HG03565 (cell line): ENCODE data around the gene ANK3.

Experiments
- ATAC-seq: cut with Tn5 transposase; IDR thresholded peaks from one replicate; pipeline ENCODE4 v1.9.1; 2021; ENCODE audit warnings: mild to moderate bottlenecking, moderate library complexity; ENCODE audit not compliant: unreplicated experiment

ANK3 gene

DNA sequence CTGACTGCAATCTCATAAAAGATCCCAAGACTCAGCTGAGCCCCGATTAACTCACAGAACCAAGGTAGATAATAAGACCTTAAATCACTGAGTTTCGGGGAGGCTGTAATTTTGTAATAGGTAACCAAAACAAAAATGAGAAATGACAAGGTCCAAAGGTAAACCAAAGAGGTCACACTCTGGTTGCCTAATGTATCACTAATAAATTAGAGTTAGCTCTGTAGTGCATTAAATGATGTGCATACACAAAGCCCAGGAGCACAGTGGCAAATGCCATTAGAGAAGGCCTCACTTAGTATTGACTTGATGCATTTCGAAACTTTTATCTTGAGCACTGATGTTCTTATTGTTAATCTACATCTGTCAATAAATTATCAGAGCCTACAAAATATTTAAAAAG is 245.6 kb downstream of the ANK3 start:
- ATAC-seq, result no peak

DNA sequence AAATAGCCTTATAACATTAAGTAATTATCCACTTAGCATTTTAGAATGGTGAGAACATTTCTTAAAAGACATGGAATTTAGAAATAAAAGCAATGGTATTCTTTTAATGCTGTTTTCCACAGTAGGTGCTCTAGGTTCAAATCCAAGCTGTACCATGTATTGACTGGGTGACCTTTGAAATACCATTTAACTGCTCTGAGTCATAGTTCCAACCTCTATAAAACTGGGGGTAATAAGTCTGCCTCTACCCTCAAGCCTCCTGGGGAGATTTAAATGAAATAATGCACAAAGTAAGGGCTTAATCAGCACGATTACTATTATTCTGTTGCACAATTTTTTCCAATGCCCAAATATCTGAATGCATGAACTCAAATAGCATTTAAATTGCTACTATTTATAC is 246.9 kb downstream of the ANK3 start:
- no peak for ATAC-seq

DNA sequence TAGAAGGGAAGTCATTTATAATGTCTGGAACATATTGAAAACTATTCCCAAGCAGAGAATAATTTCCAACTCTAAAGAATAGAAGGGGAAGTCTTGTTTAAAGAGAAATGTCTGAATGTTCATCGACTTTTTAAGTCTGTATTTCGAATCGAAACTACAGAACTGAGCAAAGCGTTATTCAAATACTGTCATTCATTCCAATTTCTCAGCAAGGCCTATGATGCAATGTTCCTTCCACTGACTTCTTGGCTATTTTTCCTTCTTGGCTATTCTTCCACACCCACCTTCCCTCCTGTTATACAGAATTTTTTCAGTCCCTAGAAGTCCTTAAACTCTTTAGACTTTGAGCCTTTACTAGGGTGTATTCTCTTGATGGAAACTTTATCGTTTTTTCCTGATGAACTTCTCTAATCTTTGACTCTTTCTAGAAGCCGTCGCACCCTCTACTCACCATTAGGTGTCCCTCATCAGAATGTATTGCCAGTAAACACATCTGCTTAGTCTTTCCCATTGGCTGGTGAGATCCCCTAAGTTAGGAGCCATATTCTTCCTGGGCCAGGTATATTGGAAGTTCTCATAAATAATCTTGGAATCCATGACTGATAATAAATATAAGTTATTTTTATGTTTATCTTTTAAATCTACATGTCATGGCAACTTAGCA is 247.6 kb downstream of the ANK3 start:
- no peak for ATAC-seq

DNA sequence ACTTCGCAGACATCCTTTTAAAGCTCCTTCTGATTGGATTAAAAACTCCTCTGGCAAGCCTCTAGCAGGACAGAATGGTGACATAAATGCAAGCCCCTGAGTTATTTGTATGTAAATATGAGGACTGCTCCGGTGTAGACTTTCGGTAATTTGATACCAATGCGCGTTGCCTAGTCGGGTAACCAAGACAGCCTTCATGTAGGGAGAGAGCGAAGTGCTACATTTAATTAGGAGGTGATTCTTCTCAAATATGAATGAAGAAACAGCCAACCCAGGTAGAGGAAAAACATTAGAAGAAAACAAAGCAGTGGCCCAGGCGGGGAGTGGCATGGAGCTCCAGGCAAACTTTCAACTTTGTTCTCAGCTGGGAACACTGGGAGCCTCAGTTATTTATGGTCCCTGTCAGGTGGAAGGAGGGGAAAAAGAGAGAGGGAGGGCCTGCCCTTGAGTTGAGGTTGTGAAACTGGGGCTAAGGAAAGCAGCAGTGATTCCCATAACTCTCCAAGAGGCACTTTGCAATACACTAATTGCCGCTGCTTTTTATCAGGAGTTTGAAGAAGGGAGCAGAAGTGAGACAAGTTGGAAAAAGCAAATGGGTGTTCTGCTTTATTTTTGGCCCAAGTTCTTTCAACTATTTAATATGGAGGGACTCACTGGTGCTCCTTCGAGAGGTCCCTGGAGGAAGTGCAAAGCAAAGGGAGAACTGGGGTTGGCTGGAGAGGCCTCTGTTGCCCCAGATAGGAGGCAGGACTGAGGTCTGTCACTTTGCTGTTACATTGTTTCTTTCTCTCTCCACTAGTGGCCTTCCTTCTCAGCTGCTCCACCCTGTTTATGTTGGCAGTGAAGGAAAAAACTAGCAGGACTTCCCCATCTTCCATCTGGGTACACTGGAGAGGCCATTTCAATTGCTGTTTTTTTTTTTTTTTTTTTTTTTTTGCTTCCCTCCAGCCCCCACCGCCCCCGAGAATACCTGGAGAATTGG is 248.7 kb downstream of the ANK3 start:
- ATAC-seq, result no peak

DNA sequence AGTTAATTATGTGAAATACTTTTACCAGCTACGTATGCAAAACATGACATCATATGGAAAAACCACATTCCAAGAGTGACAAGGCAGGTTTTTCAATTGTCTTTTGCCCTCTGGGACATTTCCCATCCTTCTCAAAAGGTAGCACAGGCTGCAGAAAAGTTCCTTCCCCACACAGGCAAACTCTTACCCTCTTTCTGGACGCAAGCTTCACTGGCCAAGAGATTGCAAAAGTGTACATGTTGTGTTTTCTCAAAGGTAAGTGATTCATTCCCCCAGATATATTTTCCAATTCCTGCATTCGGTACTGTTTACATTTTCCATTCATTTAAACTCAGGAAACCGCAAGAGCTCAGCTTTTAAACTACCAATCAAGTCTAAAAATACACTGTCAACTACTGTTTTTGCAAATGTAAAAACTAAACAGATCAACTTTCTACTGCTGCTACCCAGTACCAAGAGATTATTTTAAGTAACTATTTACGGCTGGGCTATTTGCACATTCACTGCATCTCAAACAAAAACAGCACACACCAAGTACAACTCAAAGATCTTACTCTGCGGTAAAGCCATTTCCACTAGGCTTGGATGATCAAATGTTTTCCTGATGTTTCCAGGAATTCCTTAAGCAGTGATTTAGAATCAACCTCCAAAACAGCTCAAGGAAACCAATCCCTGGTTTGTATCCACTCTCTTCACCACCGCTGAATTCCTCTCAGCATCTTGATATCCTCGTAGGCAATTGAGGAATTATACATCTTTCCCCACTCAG is 249.7 kb downstream of the ANK3 start:
- no peak for ATAC-seq

DNA sequence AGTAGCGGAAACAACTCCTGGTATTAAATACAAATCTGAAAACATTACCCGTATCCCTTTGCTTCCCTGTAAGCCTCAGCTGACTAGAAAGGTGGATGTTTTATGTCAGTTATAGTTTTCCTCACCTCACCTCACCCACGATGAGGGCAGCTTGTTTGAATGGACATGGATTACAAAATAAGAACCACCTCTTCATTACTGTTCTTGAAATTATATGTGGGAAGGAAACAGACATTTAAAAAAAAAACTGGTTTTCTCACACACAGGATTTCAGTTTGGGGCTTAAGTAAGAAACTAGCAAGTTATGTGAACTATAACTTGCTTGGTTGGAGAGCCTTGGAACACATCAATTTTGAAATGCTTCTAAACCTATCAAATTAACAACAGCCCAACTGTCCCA is 250.4 kb downstream of the ANK3 start:
- no peak for ATAC-seq

DNA sequence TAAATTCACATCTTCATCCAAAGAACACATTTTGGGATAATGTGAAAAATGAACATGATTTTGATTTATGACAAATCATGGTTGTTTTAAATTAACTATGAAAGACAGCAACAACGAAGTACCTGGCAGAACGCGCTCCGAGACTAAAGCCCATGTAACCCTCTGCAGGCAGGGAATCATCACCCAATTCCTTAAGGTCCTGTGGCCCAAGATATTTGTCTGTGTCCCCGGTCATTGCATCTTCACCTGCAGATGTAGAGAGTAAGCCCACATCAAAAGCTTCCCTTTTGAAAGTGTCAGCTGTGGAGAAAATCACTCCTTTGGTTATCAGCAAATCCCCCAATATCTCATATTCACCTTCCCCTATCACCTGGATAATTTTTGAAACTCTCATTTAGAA is 250.8 kb downstream of the ANK3 start:
- ATAC-seq, result no peak

DNA sequence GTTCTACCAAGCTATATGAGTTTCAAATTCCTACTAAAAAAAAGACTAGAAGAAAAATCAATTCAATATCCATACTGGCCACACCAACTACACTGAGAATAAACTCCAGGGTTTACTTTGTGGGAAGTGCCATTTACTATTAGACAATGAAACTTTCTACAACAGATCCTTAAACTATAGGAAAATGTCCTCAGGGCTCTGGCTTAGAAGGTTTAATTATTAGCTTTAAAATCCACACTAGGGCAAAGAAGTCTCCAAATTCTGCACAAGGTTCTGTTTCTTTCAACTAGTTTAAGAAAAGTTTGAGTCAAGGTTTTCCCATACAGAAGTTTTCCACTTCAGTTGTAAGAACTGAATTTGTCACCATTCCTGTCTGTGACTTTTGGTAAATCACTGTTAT is 251.6 kb downstream of the ANK3 start:
- ATAC-seq, result no peak

DNA sequence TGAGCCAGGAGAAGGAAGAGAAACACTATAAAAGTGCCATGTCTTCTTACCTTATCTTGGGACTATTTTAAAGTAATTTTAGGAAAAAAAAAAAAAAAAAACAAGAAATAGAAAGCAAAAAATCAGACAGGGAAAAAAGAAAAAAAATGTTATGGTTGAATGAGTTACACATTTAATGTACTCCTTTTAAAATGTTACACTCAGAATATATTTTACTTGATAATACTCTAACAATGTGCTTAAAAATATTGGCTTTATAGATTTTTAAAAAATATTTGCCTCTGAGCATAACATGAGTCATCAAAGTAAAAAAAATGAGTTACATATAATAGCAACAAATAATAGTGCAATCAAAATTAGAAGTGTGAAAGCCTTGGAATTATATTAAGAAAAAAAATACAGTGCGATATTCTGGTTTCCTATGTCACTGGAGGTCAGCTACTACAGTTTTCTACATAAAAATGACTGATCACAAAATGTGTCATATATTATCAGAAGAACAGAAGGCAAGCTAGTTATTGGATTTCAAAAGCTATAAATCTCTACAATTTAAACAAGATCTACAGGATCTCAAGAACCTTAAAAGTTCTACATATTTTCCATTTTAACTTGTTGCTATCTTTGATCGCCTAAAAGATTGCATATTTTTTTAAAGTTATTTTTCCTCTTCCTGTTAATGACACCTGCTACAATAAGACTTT is 252.2 kb downstream of the ANK3 start:
- ATAC-seq, result no peak

DNA sequence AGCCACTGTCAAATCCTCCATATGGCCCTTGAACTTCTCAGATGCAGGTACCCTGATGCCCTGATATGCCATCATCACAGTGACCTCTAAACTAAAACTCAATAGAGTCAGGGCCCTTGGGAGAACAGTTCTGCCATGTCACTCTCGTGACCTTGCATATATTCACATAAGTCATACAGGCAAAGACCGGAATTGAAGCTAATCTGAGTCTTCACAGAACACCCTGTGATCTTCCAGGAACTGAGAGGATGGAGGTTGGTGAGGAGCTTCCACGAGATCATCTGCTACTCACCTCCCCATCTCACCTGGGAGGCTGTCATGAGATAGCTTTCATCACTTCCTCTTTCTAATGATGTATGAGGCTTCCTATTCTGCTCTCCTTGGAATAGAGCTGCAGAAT is 254.7 kb downstream of the ANK3 start:
- ATAC-seq, result peak; percentile 38

DNA sequence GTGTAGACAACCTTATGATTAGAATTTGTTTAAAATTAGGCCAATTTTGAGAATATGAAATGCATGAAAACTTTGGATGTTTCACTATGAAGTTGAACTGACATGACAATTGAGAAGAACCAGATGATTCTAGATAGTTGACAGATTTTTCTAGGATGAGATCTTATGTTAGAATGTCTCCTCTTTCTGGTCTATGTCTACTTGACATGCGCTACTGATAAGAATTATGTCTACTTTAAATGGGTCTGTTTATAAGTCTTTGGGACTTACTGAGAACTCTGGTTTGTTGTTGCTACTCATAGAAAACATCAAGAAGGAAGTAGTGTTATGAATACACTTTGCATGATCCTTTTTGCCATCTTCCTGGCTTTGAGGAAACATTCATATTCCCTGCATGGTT is 255.1 kb downstream of the ANK3 start:
- no peak for ATAC-seq

DNA sequence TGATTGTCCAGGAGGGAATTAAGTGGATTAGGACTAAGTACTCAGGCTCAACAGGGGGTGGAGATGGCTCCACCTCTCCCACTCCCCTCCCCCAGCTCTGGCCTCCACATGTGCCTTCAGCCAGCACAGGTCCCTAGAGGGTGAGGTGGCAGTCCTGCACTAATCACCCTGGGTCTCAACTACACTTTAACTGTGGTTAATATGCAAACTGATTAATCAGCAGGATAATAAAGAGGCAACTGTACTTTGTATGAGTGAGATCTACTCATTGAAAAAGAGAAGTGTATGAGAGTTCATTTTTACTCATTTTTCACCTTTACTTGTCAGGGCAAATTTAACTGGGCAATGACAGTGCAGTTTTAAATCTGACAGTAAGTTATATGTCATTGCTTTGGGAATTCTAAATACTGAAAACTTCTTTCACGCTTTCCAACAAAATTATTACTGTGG is 259.5 kb downstream of the ANK3 start:
- no peak for ATAC-seq

DNA sequence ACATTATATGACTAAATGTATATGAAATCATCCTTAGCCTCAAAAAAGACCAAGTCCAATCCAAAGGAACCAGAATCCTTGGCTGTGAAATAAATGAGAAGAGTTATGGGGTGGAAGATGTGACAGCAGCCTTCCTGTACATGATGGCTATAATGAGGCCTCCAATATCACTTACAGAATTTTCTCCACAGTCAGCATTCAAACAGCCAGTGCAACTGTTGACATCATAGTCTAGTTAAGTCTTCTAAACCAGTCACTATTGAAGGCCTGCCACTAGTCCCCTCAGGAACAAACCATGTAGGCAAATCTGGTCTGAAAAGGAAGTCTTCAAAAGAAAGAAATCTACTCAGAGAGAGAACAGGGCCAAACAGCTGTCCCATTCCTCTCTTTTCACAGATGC is 263.8 kb downstream of the ANK3 start:
- ATAC-seq, result no peak

DNA sequence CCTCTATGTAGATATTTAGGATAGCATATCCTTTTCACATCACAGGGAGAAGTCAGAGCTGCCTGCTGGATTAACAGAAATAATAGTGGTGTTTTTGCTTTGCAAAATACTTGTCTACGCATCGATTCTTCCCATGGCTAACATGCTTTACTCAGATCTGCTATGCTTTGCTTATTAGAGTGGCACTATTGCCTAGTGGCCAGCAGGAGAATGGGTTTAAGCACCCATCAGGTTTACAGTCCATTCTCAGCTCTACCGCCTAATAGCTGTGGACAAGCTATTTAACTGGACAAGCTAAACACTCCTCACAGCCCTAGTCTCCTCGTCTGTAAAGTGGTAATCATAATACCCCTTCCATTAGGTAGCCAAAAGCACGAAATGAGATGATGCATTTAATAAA is 265.1 kb downstream of the ANK3 start:
- ATAC-seq, result no peak

DNA sequence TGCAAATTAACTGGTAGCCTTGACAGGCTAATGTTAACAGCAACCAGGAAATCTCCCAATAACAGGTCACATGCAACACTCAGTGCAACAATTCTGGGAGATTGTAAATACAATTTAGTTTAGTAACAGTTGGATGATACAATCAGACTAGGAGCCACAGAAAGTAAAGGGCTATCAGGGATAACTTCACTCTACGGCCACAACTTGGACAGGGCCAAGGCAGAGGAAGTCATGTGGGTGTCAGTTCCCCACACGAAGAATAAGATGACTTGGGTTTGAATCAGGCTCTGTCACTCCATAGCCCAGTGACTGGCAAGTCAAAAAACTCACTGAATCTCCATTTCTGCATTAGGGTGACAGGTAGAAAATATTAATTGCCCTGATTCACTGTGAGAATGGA is 266.0 kb downstream of the ANK3 start:
- no peak for ATAC-seq

DNA sequence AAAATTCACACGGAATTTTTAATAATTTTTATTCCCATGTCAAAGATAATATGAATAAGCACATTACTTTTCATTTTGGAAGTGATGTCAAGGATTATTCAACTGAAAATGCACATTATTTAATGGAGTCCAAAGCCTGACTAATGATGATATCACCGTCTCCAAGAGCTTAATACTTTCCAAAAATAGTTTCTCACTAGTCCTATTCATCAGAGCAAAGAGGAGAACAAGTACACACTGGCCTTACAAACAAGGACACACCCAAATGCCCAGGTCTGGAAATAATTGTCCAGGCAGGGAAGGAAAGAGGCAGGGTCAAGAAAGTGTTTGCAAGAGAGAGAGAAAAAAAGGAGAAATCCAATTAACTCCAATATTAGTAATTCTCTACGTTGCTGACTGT is 266.5 kb downstream of the ANK3 start:
- no peak for ATAC-seq

DNA sequence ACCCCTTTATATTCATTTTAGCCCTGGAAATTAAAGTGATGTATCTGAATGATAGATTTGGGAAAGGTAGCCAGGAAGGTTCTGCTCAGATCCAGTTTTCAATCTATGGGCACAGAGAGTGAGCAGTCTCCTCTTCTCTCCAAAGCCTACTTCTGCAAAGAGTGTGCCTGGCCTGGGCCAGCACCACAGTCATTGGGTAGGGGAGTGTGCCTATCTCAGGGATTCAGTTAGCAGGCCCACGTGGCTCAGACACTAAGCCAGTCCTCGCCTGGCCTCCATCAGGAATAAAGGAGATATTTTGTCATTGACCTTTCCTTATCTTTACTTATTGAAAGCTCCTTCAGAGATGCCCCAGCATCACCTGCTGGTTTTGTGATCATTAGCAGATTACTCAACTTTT is 267.5 kb downstream of the ANK3 start:
- no peak for ATAC-seq

DNA sequence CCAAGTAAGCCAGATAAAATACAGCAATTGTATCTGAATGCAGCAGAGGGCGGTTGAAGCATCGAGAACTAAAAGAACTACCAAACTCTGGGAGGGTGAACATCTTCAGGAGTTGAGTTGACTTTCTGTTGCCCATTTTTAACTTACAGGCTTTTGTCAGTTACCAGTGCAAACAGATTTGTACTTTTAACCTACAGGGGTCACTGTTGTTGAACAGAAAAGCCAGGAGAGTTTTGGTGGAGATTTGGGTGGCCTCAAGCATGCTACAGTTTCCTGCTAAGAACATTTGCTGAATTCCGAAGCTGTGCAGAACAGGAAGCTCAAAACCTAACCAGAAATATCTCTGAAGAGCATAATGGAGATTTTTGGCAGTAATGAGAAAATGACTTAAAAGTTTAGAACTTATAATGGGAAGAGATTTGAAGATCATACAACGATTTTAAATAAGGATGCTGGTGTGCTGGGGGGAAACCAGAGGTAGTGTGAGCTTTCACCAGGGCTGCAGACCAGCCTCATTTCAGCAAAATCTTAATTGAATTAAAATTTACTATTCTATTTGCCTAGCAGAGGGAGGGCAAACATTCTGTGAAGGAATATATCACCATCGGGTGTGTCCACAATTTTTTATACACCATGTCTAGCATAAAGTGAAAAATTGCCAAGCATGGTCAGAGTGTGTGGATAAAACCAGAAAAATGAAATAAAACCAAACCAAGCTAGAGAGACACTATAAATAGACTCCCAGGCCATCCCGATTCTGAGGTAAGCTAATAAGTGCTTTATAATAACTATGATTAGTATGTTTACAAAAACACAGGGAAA is 274.7 kb downstream of the ANK3 start:
- peak; percentile 82 for ATAC-seq

DNA sequence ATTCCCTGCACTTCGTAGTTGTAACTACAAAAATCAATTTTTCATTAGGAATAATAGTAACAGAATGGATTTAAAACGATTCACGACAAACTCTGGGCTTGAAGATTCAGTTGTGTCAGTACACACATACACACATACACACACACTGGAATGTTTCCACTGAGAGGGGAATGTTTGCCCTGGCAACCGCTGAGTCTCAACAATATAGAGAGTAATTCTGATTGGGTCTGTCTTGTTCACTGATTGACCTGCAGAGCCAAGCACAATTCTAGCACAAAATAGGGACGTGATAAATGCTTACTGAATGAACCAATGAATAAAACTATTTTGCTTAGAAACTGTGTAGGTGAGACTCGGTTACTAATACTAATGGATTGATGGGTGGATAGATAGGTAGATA is 278.9 kb downstream of the ANK3 start:
- ATAC-seq, result no peak
